Lower lobe of right lung (tissue), 2 donors: ENCODE data around the gene KCNE3. TPM values are rescaled to one million over a fixed set of nuclear protein-coding genes. Genes with fewer than 3 reads are reported as not detected.

Experiments used
- ATAC-seq, 2 donors: fragments of 200-7000 bp; cut with Tn5 transposase; one replicate each; pipeline ENCODE4 v1.9.1; 2020 to 2022; ENCODE audit warnings: mild to moderate bottlenecking in 2 of 2, moderate library complexity in 2 of 2
- DNase-seq: peaks from one replicate; pipeline ENCODE4 v3.0.0-alpha.2; 2020
- H3K27ac ChIP-seq: fragments of 200-600 bp; one replicate; pipeline ENCODE4 v1.8.0; 2022
- H3K27me3 ChIP-seq: fragments of 200-600 bp; one replicate; pipeline ENCODE4 v1.8.0; 2022; ENCODE audit warnings: low read depth
- H3K36me3 ChIP-seq: fragments of 200-600 bp; one replicate; pipeline ENCODE4 v1.8.0; 2022; ENCODE audit warnings: mild to moderate bottlenecking
- H3K4me1 ChIP-seq: fragments of 200-600 bp; one replicate; pipeline ENCODE4 v1.8.0; 2022
- H3K4me3 ChIP-seq: fragments of 200-600 bp; one replicate; pipeline ENCODE4 v1.8.0; 2022; ENCODE audit warnings: mild to moderate bottlenecking
- H3K9me3 ChIP-seq: fragments of 200-600 bp; one replicate; pipeline ENCODE4 v1.8.0; 2022
- CTCF ChIP-seq: fragments of 200-600 bp; IDR thresholded peaks from one replicate; pipeline ENCODE4 v1.8.0; 2022; ENCODE audit warnings: antibody characterized with exemption, mild to moderate bottlenecking
- intact Hi-C: fragments of 100-400 bp; cut with DNase I; formaldehyde crosslinking; loops from one replicate; pipeline ENCODE4 v1.11.0; 2022
- total RNA-seq: library from RNA; stranded (reverse); fragmentation: NEBNext Ultra II Directional; extraction: Animal tissue kit (Norgen Biotek cat#: 25700); gene quantifications from one replicate; pipeline ENCODE4 v1.2.1, GENCODE V29; 2021
- donor health status: DM: no; HTN: yes; CAD: no; lungs with severe emphysema.

The KCNE3 gene
- total RNA-seq, 1 donor from 2014 or later: 34.9 TPM

DNA sequence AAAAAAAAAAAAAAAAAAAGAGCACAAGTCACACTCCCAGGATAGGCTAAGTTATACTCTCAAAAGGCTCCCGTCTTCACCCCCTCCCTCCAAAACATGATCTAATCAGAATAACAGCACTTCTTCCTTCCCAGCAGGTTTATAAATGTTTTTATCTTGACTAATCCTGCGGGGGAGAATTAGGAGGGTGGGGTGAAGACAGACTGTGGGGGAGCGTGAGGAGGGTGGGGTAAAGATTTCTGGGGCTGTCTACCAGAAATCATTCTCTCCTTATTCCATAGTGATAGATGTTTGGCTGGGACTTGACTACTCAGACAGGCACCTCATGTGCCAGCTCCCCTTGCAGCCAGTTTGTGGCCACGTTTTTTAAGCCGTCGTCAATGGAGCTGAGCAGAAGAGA, 17.0 kb downstream of the KCNE3 start:
- no peak for ATAC-seq
- H3K27me3 ChIP-seq: no peaks in the 10 kb centered on the region
- intact Hi-C loops: no loop called here
- no peaks in the 10 kb centered on the region for H3K36me3 ChIP-seq
- no peak for TF ChIP-seq CTCF
- no peaks in the 10 kb centered on the region for H3K9me3 ChIP-seq
- no peak overlapping the region for H3K27ac ChIP-seq
- no peak overlapping the region for H3K4me3 ChIP-seq
- DNase-seq: no peak
- peaks cover 12% of the 10 kb centered on the region for H3K4me1 ChIP-seq

DNA sequence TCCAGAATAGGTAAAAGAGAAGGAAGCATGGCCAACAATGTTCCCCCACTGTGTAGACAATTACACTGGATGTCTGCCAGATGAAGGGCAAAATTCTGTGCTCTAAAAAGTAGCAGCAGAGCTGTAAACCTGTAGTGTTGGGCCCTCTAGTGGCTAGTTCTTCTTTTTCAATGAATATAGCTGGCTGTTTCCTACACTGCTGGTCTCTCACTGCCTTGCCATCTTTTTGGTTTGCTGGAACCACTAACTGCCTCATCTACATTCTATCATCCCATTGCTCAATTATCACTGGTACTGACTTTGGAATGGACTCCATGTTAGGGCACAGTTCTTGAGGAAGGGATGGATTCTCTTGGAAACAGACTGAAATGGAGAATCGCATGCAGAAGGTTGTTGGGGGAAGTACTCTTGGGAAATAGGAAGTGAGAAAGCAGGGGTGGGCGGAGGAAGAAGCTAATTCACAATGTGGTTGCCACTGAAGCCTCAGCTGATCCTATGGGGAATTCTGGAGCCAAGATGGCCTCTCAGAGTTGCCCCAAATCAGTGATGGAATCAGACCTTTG, 17.9 kb downstream of the KCNE3 start:
- Histone ChIP-seq H3K36me3 (no peaks in the 10 kb centered on the region), H3K4me3 (no peak overlapping the region), H3K9me3 (no peaks in the 10 kb centered on the region), H3K27me3 (no peaks in the 10 kb centered on the region), H3K27ac (no peak overlapping the region), H3K4me1 (peaks cover 12% of the 10 kb centered on the region)
- intact Hi-C loops: loop anchor here (5.0 kb wide), 1 partner anchor 62 kb away; no protein-coding TSS in a partner anchor
- peak; percentile 70 for TF ChIP-seq CTCF
- DNase-seq: no peak
- ATAC-seq: peak; percentile 85 to 86

GRCh38 chr11:74447720-74448119, 19.6 kb downstream of the KCNE3 start:
- no peak for ATAC-seq

DNA sequence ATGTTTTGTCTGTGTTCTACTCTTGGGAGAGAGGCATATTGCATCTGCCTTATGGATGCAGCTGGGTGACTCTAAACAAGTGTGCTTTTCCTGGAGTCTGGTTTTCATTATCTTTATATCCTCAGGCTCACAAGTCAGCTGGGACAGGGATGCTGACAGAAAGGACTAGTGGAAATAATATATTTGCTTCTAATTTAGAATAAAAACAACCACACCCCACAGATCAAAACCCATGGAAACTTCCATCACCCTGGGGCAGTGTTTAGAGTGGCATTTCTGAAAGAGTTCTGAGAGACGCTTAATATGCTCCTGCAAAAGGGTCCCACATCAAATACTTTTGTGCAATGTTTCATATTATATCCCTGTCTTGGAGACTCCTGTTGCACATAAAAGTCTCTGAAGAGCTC, 20.8 kb downstream of the KCNE3 start:
- Histone ChIP-seq H3K9me3 (no peaks in the 10 kb centered on the region), H3K27me3 (no peaks in the 10 kb centered on the region), H3K4me1 (peaks cover 23% of the 10 kb centered on the region), H3K36me3 (no peaks in the 10 kb centered on the region), H3K27ac (no peak overlapping the region), H3K4me3 (no peak overlapping the region)
- intact Hi-C loops: loop anchor here (5.0 kb wide), 1 partner anchor 59 kb away; no protein-coding TSS in a partner anchor
- DNase-seq: no peak
- TF ChIP-seq CTCF: no peak
- ATAC-seq: no peak

More at GRCh38 chr11:74447720-74448119, 19.6 kb downstream of the KCNE3 start:
- Histone ChIP-seq H3K4me3 (no peak overlapping the region), H3K4me1 (peaks cover 22% of the 10 kb centered on the region), H3K9me3 (no peaks in the 10 kb centered on the region), H3K27me3 (no peaks in the 10 kb centered on the region), H3K36me3 (no peaks in the 10 kb centered on the region), H3K27ac (no peak overlapping the region)
- intact Hi-C loops: loop anchor here (5.0 kb wide), 1 partner anchor 60 kb away; no protein-coding TSS in a partner anchor
- no peak for DNase-seq
- no peak for TF ChIP-seq CTCF

GRCh38 chr11:74444173-74444826, 23.0 kb downstream of the KCNE3 start:
- no peak for TF ChIP-seq CTCF
- no peak for ATAC-seq

More at GRCh38 chr11:74444173-74444826, 23.0 kb downstream of the KCNE3 start:
- H3K27me3 ChIP-seq: no peaks in the 10 kb centered on the region
- H3K4me3 ChIP-seq: no peak overlapping the region
- intact Hi-C loops: no loop called here
- DNase-seq: no peak
- H3K27ac ChIP-seq: no peak overlapping the region
- H3K9me3 ChIP-seq: no peaks in the 10 kb centered on the region
- no peaks in the 10 kb centered on the region for H3K36me3 ChIP-seq
- H3K4me1 ChIP-seq: peaks cover 15% of the 10 kb centered on the region
